Measurements from ENCODE around the gene ATOSB.

DNA sequence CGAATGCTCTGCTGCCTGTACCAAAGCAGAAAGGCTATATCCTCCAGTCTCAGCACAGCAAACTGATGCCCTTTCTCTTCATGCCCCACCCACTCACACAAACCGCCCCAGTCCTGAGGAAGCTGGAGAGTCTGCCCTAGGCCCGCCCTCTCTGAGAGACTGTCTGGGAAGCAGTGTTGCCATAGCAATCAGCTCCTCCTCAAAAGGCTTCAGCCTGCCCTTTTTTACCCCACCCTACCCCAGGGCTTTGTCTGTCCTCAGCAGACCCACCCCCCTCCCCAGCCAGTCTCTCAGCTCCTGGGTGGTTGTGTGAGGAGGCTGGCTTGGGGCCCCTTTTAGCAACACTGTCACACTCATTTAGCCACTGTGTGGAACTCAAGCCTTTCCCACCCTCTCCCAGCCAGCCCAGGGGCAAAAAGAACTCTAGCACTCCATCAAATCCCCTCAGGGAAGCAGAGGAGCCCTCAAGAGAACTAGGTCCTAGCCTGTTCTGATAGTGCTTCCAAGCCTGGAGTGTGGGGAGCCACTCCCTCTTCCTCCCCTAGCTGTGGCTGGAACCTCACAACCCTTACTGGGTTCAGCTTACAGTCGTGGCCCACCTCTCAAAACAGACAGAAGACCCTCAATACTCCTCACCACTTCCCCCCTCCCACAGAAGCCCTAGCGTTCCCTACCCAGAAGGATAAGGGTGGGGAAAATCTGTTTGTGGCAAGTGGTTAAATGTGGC, 1.4 kb downstream of the ATOSB start:
- TF ChIP-seq CTCF (IDR thresholded peaks at IDR 0.05 in 2 of 3, conservative IDR thresholded peaks at IDR 0.05 in 1 of 3; ENCODE audit: borderline replicate concordance in 1 of 3, insufficient read depth in 1 of 3, low read depth in 2 of 3, low read length in 2 of 3) (no peak), EZH2 (IDR thresholded peaks at IDR 0.05) (no peak), ZNF274 (IDR thresholded peaks at IDR 0.05; ENCODE audit: low read depth, low read length) (no peak), JUND (IDR thresholded peaks at IDR 0.05) (no peak), YY1 (IDR thresholded peaks at IDR 0.05; ENCODE audit: extremely low read depth, insufficient replicate concordance, low read depth, low read length) (no peak), POLR2A (IDR thresholded peaks at IDR 0.05; ENCODE audit: borderline replicate concordance, extremely low read depth, insufficient read depth, insufficient read length) (no peak)

Measured in HCT116 (cell line).